GM12873 (cell line): ENCODE results near the gene B4GAT1.

Experiments
- CTCF ChIP-seq: IDR thresholded peaks from 2 replicates; pipeline ENCODE4 v1.5.1; 2012; ENCODE audit warnings: low read depth, mild to moderate bottlenecking, moderate library complexity, low read length, control low read depth; ENCODE audit not compliant: insufficient read depth; ENCODE audit errors: missing control alignments

B4GAT1 gene

DNA sequence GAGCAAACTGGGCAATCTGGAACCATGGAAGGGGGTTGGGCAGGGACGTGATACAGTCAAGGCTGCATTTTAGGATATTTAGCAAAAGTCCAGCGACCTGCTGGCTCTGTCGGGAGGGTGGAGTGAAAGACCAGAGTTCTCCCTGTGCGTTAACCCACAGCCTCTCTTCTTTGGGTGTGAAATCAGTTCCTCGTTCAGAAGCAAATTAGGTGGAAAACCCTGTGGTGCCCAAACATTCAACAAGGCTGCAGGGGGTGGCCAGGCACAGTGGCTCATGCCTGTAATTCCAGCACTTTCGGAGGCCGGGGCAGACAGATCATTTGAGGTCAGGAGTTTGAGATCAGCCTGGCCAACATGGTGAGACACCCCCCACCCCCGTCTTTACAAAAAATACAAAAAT is 49.8 kb downstream of the B4GAT1 start:
- no peak for TF ChIP-seq CTCF
